Muscle layer of colon (tissue), 2 donors: ENCODE data around the gene METTL2B.
"Not testable (repeated sequence)": the region's sequence is repeated elsewhere in the genome, so short reads cannot be mapped to it uniquely, and the experiment has no call there.

Experiments
- H3K27ac ChIP-seq: one replicate; pipeline ENCODE4 v1.7.0; 2013; ENCODE audit warnings: low read depth, mild to moderate bottlenecking, low read length, moderate library complexity
- H3K27me3 ChIP-seq, 2 donors: one replicate each; pipeline ENCODE4 v1.7.0; 2013; ENCODE audit warnings: low read length in 2 of 2, mild to moderate bottlenecking in 2 of 2; ENCODE audit not compliant: insufficient read depth in 2 of 2, control insufficient read depth in 1 of 2
- H3K36me3 ChIP-seq: one replicate; pipeline ENCODE4 v1.7.0; 2013; ENCODE audit warnings: mild to moderate bottlenecking, low read length; ENCODE audit not compliant: insufficient read depth
- H3K4me1 ChIP-seq: one replicate; pipeline ENCODE4 v1.7.0; 2013; ENCODE audit warnings: mild to moderate bottlenecking, low read length; ENCODE audit not compliant: insufficient read depth
- H3K4me3 ChIP-seq, 2 donors: one replicate each; pipeline ENCODE4 v1.7.0; 2013; ENCODE audit warnings: low read length in 2 of 2, low read depth in 1 of 2, mild to moderate bottlenecking in 1 of 2, moderate library complexity in 1 of 2
- H3K9ac ChIP-seq: one replicate; pipeline ENCODE4 v1.7.0; 2013; ENCODE audit warnings: low read length
- H3K9me3 ChIP-seq: one replicate; pipeline ENCODE4 v1.7.0; 2013; ENCODE audit warnings: mild to moderate bottlenecking, low read length
- donor health status: abdominal sarcoma.
- donor health status: Adenocarcinoma of cecum.

The METTL2B gene

DNA sequence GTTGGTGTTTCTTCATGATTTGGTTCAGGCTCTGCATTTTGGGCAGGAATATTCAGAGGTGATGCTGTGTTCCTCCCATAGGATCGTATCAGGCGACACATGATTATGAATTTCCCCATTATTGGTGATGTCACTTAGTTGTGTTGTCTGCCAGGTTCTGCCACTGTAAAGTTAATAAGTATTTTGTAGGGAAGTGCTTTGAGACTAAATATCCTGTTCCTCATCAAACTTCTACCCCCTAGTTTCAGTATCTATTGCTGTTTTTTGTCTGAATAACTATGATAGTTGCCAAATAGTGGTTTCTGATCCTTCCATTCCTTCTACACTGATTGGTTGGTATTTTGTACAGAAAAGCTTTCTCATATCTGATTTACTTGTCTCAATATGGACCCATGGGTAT lies 28.9 kb downstream of the METTL2B start:
- not testable (repeated sequence) for H3K27ac ChIP-seq, H3K4me3 ChIP-seq, H3K9me3 ChIP-seq, H3K4me1 ChIP-seq, H3K36me3 ChIP-seq, H3K9ac ChIP-seq, H3K27me3 ChIP-seq

DNA sequence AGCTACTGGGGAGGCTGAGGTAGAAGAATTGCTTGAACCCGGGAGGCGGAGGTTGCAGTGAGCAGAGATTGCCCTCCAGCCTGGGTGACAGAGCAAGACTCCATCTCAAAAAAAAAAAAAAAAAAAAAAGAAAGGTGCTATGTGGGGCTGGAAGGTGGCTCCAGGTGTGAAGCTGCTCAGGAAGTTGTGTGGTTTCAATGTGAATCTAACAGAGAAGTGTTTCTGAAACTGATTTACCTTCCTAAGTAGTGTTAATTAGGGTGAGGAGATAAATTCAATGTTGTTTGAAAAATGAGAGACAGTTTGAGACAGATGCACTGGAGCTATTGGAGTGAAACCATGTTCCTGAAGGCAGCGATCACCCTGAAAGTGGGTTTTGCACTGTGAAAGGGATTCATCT lies 30.3 kb downstream of the METTL2B start:
- not testable (repeated sequence) for H3K4me1 ChIP-seq, H3K27ac ChIP-seq, H3K9ac ChIP-seq, H3K27me3 ChIP-seq, H3K4me3 ChIP-seq, H3K9me3 ChIP-seq, H3K36me3 ChIP-seq

DNA sequence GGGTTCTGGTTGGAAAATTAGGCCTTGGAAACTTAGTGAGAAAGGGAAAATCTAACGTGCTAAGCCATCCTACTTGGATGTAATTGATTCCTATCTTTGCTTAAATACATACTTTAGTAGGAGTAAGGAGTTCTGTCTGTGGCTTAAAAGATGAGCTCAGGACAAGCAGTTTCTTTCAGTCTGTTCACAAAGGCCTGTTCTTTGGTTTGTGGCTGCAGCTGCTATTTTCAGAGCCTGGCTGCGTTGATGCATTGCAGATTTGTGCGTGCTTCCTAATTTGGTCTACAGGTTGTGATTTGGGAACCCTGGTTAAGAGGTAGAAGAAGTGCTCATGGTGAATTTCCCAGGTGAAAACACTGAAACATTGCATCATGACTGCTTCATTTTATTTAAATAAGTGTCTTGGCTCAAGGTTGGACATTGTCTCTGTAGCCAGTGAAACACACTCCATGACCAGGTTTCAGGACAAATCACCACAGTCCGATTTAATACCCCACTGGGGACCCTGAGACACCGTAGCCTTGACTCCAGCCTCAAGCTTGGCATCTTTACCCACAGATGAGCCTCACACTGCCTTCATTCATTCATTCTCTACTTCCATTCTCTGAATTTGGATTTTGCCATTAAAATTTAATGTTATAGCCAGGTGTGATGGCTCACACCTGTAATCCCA lies 30.9 kb downstream of the METTL2B start:
- not testable (repeated sequence) for H3K9me3 ChIP-seq, H3K27ac ChIP-seq, H3K27me3 ChIP-seq, H3K9ac ChIP-seq, H3K4me1 ChIP-seq, H3K36me3 ChIP-seq, H3K4me3 ChIP-seq

DNA sequence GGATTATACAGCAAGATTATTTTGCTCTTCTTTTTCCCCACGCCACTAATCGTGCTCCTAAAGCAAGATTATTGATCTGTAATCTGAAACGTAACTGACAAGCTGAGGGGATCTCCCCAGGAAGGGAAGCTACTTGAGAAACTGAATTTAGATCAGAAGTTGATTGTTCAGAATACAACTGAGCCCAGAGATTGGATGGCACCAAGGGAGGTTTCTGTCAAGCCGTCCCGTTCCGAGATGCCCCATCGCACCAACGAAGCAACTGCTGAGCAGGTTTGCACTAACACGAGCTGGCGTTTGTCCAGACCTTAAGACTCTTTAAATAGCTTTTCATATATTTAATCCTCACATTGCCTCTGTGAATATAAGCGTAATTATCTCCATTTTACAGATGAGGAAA lies 35.1 kb downstream of the METTL2B start:
- not testable (repeated sequence) for H3K9me3 ChIP-seq, H3K4me3 ChIP-seq, H3K4me1 ChIP-seq, H3K36me3 ChIP-seq, H3K27me3 ChIP-seq, H3K9ac ChIP-seq, H3K27ac ChIP-seq

DNA sequence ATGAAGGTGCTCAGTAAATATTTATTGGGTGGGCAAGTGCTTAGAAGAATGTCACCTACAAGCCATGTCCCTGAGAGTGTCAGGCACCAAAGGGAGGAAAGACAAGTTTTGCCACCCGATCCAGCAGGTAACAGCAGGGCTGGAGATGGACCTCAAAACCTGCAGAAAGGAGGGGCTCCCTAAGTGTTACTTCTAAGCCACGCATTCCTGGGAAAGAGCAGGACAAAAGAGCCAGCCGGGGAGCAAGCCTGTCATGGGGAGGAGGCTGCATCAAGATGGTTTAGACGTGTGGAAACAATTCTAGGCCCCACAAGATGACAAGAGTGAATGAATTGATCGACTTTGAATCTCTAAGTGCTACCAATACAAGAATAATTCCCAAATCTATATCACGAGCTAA lies 38.7 kb downstream of the METTL2B start:
- not testable (repeated sequence) for H3K9me3 ChIP-seq, H3K4me3 ChIP-seq, H3K4me1 ChIP-seq, H3K27ac ChIP-seq, H3K27me3 ChIP-seq, H3K36me3 ChIP-seq, H3K9ac ChIP-seq

DNA sequence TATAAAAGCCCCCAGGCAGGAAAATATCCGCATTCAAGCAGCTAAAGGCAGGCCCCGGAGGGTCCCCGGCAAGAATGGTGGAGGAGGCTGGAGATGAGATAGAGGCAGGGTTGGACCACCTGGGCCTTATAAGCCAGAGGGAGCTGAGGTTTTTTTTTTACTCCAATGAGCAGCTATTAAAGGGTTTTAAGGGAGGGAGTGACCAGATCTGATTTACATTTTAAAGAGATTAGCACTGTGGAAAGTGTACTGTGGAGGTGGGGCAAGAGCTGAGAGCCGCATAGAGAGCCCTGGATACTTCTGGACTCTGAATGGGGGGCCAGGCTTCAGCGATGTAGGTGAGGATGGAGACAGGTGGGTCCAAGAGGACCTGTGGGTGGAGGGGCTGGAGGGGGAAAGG lies 40.5 kb downstream of the METTL2B start:
- not testable (repeated sequence) for H3K27me3 ChIP-seq, H3K36me3 ChIP-seq, H3K27ac ChIP-seq, H3K4me3 ChIP-seq, H3K4me1 ChIP-seq, H3K9ac ChIP-seq, H3K9me3 ChIP-seq

DNA sequence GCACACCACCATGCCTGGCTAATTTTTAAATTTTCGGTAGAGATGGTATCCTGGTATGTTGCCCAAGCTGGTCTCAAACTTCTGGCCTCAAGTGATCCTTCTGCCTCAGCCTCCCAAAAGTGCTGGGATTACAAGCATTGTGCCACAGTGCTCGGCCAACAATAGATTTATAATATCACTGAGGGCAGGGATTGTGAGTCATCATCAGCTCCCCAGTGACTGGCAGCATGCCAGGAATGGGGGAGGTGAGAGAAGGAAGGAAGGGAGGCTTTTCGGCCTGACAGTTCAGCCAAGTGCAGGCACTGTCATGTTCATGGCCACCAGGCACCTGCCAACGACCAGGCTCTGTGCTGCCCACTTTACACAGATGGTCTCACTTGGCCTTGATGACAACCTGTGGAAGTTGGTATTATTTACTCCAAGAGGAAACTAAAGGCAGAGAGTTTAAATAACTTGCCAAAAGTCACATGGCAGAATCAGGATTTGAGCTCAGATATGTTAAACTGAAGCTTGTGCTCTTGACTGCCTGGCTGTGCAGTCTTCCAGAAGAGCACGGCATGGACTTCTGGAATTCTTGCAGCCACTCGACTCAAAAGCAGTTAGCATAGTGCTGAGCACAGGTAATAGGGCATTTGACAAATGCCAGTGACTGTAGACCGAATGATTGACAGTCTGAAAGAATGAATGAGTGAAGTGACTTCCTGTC lies 46.8 kb downstream of the METTL2B start:
- H3K27ac ChIP-seq, H3K4me1 ChIP-seq, H3K27me3 ChIP-seq, H3K9ac ChIP-seq, H3K36me3 ChIP-seq, H3K4me3 ChIP-seq, H3K9me3 ChIP-seq: not testable (repeated sequence)

DNA sequence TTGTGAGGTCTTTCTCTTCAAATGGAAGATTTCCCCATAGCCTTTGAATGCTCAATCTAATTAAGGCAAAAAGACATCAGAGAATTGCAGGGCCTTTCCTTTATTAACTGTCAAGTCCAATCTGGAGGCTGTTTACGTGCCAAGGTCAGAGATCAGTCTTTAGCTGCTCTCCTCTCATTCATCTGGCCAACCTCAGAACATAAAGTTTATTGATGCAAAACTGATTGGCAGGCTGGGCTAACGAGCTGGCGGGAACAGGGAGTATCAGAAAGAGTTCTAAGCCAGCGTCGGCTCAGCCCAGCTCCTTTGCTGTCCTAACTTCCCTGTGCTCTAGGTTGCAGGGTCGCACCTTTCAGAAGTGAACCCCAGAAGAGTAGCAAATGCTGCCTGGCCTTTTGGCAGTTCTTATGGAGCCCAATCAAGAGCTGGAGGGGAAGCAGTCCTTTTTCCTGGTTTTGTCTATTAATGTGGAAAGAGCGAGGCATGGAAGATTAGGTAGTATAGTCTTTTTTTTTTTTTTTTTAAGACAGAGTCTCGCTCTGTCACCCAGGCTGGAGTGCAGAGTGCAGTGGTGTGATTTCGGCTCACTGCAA lies 47.5 kb downstream of the METTL2B start:
- H3K4me1 ChIP-seq, H3K4me3 ChIP-seq, H3K9me3 ChIP-seq, H3K9ac ChIP-seq, H3K27ac ChIP-seq, H3K27me3 ChIP-seq, H3K36me3 ChIP-seq: not testable (repeated sequence)

DNA sequence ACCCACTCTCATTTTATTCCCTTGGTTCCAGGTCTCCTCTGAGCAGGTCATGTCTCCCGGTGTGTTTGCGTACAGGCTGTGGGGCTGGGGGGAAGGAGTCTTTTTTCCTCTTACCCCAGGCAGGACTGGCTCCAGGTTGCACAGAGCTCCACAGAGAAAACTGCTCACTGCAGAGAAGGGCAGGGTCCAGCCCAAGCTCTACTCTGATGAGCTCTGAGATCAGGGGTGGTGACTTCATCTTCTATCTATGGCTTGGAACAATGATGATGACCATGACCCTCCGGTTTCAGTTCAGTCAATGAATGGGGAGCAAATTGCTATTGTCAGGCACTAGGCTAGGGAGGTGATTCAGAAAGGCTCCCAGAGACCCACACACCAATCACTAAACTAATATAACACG lies 49.0 kb downstream of the METTL2B start:
- not testable (repeated sequence) for H3K4me3 ChIP-seq, H3K27ac ChIP-seq, H3K36me3 ChIP-seq, H3K27me3 ChIP-seq, H3K9ac ChIP-seq, H3K9me3 ChIP-seq
- peaks cover 14% of the 10 kb centered on the region for H3K4me1 ChIP-seq

DNA sequence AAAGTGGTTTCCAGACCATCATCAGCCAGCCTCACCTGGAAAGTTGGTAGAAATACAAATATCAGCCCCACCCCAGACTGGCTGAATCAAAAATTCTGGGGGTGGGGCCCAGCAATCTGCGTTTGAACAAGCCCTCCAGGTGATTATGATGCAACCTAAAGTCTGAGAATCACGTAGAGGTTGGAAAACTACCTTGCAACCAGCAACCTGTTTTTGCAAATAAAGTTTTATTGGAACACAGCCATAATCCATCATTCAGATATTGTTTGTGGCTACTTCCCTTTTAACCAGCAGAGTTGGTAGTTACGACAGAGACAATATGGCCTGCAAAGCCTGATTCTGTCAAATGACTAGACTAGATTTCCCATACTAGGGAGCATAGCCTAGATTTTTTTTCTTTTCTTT lies 49.5 kb downstream of the METTL2B start:
- not testable (repeated sequence) for H3K9ac ChIP-seq, H3K9me3 ChIP-seq, H3K36me3 ChIP-seq, H3K27me3 ChIP-seq, H3K27ac ChIP-seq, H3K4me3 ChIP-seq
- peaks cover 14% of the 10 kb centered on the region for H3K4me1 ChIP-seq

DNA sequence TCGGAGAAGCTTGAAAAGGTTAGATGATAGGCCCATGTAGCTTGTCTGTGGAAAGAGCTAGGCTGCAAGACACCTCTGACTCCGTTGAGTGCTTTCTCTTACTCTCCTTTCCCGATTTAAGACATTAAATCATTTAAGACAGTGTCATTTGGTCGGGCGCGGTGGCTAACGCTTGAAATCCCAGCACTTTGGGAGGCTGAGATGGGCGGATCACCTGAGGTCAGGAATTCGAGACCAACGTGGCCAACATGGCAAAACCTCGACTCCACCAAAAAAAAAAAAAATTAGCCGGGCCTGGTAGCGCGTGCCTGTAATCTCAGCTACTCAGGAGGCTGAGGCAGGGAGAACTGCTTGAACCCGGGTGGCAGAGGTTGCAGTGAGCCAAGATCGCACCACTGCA lies 52.6 kb downstream of the METTL2B start:
- not testable (repeated sequence) for H3K36me3 ChIP-seq, H3K9me3 ChIP-seq, H3K27ac ChIP-seq, H3K4me3 ChIP-seq, H3K9ac ChIP-seq, H3K27me3 ChIP-seq
- peaks cover 18% of the 10 kb centered on the region for H3K4me1 ChIP-seq
